ENCODE data around the gene UTRN. TPM values are rescaled to one million over a fixed set of nuclear protein-coding genes. Genes with fewer than 3 reads are reported as not detected.
A peak's percentile ranks its signal among the peaks of the same experiment; 100 is the strongest.

UTRN gene
- total RNA-seq, 2 donors from 2014 or later = 72.7 to 80.1 TPM

DNA sequence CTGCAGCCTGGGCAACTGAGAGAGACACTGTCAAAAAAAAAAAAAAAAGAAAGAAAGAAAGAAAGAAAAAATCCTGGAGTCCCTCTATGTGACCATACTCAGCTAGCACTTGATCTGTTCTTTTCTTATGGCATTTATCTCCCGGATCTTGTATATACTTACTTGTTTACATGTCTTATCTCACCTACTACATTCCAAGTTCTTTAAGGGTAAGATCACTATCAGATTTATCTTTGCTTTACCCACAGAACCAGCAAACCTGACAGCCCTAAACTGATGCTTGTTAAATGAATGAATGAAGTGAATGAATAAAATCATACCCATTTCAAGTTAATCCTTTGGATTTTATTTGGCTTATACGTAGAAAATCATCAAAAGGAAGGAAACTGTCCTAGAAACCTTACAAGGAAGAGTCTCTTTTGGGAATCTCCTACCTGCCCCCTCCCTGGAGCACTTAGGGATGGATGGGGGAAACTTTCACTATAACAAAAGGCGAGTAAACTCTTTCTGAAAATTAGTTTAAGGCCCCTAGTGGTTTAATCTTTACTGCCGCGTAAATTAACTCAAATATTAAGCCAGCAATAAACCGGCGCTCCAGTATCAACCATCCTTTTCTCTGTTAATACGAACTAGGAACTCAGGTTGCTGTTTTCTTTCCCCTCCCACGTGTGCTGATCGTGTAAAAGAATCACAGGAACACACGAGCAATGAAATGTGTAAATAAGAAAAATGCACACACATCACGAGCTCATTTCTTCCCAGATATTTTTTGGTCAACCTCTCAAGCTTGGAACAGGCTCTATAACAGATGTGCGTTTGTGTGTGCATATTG lies 1.3 kb upstream of the UTRN start:
- Histone ChIP-seq H3K36me3 (no peaks in the 10 kb centered on the region), H3K27me3 (no peaks in the 10 kb centered on the region), H3K9me3 (no peaks in the 10 kb centered on the region), H3K4me1 (no peaks in the 10 kb centered on the region), H3K9ac (ENCODE audit: low read depth in 2 of 2, low read length in 2 of 2) (peak overlapping the region in 1 of 2 donors; percentile 81), H3K4me3 (peak overlapping the region; percentile 90), H3K27ac (peak overlapping the region; percentile 97)
- intact Hi-C loops (cut with DNase I) = loop anchor here (5.0 kb wide), 1 partner anchor 198 kb away; no protein-coding TSS in a partner anchor
- TF ChIP-seq, protein P1, sequence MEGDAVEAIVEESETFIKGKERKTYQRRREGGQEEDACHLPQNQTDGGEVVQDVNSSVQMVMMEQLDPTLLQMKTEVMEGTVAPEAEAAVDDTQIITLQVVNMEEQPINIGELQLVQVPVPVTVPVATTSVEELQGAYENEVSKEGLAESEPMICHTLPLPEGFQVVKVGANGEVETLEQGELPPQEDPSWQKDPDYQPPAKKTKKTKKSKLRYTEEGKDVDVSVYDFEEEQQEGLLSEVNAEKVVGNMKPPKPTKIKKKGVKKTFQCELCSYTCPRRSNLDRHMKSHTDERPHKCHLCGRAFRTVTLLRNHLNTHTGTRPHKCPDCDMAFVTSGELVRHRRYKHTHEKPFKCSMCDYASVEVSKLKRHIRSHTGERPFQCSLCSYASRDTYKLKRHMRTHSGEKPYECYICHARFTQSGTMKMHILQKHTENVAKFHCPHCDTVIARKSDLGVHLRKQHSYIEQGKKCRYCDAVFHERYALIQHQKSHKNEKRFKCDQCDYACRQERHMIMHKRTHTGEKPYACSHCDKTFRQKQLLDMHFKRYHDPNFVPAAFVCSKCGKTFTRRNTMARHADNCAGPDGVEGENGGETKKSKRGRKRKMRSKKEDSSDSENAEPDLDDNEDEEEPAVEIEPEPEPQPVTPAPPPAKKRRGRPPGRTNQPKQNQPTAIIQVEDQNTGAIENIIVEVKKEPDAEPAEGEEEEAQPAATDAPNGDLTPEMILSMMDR (IDR thresholded peaks at IDR 0.05) = no peak
- no peak for DNase-seq

DNA sequence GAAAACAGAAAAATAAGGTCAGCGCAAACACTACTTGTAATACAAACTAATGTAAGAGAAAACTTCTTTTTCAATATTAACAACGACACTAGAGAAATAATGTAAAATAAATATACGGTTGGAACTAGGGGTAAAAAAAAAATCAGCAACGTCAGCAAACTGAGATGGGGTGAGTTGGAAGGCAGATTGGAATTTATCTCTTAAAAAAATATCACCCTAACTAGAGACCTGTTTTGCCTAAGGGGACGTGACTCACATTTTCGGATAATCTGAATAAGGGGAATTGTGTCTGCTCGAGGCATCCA lies 705 bp upstream of the UTRN start:
- intact Hi-C loops (cut with DNase I) = loop anchor here (5.0 kb wide), 1 partner anchor 198 kb away; no protein-coding TSS in a partner anchor
- DNase-seq = no peak
- TF ChIP-seq, protein P1 (IDR thresholded peaks at IDR 0.05) = no peak
- Histone ChIP-seq H3K9ac (ENCODE audit: low read depth in 2 of 2, low read length in 2 of 2) (peak overlapping the region; percentile 81 to 82), H3K9me3 (no peaks in the 10 kb centered on the region), H3K27ac (peak overlapping the region; percentile 97), H3K4me1 (no peaks in the 10 kb centered on the region), H3K4me3 (peak overlapping the region; percentile 90), H3K36me3 (no peaks in the 10 kb centered on the region), H3K27me3 (no peaks in the 10 kb centered on the region)

DNA sequence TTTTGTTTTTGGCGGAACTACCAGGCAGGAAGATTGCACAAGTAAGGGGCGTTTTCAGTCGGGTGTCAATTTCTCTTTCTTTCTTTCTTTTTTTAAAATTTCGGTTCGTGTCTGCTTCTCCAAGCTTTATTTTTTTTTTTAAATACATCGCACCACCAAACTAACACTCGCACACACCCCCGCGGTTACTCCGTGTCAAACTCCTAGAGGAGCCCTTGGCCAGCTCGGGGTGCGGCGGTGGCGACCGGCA lies 338 bp downstream of the UTRN start:
- intact Hi-C loops (cut with DNase I) = loop anchor here (5.0 kb wide), 2 partner anchors 47 to 68 kb away; no protein-coding TSS in a partner anchor
- Histone ChIP-seq H3K9ac (ENCODE audit: low read depth in 2 of 2, low read length in 2 of 2) (peak overlapping the region; percentile 81 to 82), H3K27me3 (no peaks in the 10 kb centered on the region), H3K4me1 (no peaks in the 10 kb centered on the region), H3K4me3 (peak overlapping the region; percentile 90), H3K27ac (peak overlapping the region; percentile 97), H3K9me3 (no peaks in the 10 kb centered on the region), H3K36me3 (no peaks in the 10 kb centered on the region)
- TF ChIP-seq, protein P1 (IDR thresholded peaks at IDR 0.05) = no peak
- DNase-seq = no peak

DNA sequence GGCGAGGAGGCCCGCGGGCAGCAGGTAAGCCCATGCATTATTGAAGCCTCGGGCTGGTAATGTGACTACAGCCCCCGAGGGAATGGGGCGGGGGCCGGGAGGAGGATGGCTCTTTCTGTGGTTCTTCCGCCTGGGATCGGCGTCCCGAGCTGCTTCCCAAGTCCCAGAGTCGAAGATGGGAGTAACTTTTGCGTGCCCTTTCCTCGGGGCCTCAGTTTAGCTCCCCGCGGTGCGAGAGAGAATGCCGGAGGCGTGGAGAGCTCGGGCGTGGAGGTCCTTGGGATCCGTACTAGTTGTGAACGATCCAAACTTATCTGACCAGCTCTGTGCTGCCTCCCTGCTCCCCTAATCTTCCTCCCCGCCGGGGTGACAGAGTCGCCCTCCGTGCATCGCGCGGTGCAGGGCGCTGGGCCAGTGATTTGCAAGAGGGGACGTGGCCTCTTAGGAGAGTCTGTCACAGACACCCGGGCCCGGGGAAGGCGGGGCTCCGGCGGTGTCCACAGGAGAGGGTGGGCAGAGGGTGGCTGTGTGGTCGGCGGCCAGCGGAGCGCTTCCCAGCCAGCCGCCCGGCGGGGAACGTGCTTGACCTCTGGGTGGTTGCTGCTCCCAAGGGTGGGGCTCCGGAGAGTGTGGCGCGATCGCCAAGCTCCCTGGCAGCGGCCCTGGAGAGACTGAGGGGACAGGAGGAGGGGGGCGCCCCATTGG lies 815 bp downstream of the UTRN start:
- intact Hi-C loops (cut with DNase I) = loop anchor here (5.0 kb wide), 2 partner anchors 46 to 69 kb away; no protein-coding TSS in a partner anchor
- Histone ChIP-seq H3K27ac (peak overlapping the region; percentile 97), H3K36me3 (no peaks in the 10 kb centered on the region), H3K9me3 (no peaks in the 10 kb centered on the region), H3K9ac (ENCODE audit: low read depth in 2 of 2, low read length in 2 of 2) (peak overlapping the region; percentile 81 to 82), H3K4me3 (peak overlapping the region; percentile 90), H3K27me3 (no peaks in the 10 kb centered on the region), H3K4me1 (no peaks in the 10 kb centered on the region)
- TF ChIP-seq, protein P1 (IDR thresholded peaks at IDR 0.05) = no peak
- peak; percentile 82 for DNase-seq

DNA sequence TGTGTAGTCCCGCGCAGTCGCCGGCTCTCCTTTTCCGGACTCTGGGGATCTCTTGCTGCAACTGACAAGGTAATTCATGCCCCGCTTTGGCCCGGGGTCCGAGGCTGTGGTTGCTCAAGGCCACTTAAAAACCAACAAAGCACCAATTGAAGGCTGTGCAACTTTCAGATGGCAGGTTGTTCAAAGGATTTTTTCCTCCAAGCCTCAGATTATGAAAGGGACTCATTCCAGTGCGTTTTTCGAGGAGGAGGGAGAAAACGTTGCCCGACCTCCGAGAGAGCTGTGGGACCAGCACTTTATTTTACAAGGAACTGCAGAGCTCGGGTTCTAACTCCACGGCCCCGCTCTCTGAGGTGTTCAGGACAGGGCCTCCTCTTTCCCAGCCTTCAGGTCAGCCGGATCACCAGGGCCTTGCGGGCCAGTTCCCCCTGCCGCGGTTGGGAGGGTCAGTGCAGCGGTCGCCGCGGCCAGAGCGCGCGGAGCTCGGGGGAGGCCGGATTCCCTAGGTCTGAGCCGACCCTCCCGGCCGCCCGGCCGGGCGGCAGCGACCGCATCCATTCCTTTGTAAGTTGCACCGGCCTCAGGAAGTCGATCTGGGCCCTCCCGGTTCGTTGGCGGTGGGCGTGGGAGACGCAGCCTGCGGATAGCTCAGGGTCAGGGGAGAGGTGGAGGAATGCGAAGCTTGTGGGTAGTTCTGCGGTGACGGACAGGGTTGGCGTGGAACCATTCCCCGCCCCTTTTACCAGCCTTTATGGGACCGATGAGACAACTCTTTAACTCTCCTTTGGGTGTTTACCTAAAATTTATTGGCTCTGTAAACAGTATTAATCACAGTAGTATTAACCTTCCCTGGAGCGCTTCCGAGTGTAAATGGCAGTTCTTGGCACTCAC lies 1.6 kb downstream of the UTRN start:
- H3K27ac ChIP-seq = peak overlapping the region; percentile 97
- peak overlapping the region; percentile 90 for H3K4me3 ChIP-seq
- no peaks in the 10 kb centered on the region for H3K4me1 ChIP-seq
- H3K9me3 ChIP-seq = no peaks in the 10 kb centered on the region
- no peaks in the 10 kb centered on the region for H3K27me3 ChIP-seq
- H3K36me3 ChIP-seq = no peaks in the 10 kb centered on the region
- intact Hi-C loops (cut with DNase I) = loop anchor here (5.0 kb wide), 2 partner anchors 46 to 69 kb away; no protein-coding TSS in a partner anchor
- peak; percentile 81 for DNase-seq
- TF ChIP-seq, protein P1 (IDR thresholded peaks at IDR 0.05) = no peak
- peak overlapping the region; percentile 81 to 82 for H3K9ac ChIP-seq (ENCODE audit: low read depth in 2 of 2, low read length in 2 of 2)

Data from colonic mucosa (tissue), 4 donors.